GM12878 (cell line): ENCODE data around the gene HINFP.

Source experiments
- CTCF ChIP-seq, 3 experiments: IDR thresholded peaks in 2 of 3; conservative IDR thresholded peaks in 1 of 3; 2 replicates each; pipeline ENCODE4 v1.5.1; 2011; ENCODE audit warnings: low read depth in 3 of 3, low read length in 3 of 3, mild to moderate bottlenecking in 3 of 3, control low read depth in 2 of 3, moderate library complexity in 2 of 3, inconsistent platforms in 1 of 3, mixed read lengths in 1 of 3; ENCODE audit not compliant: control insufficient read depth in 2 of 3, insufficient read depth in 1 of 3; ENCODE audit errors: extremely low read depth in 1 of 3
- ELK1 ChIP-seq: IDR thresholded peaks from 2 replicates; pipeline ENCODE4 v1.6.1; 2012; ENCODE audit warnings: low read depth, low read length, improper control_type of control experiment
- EZH2 ChIP-seq: IDR thresholded peaks from 2 replicates; pipeline ENCODE4 v1.6.1; 2012; ENCODE audit warnings: low read depth, mild to moderate bottlenecking, control low read depth, inconsistent platforms, low read length, borderline replicate concordance; ENCODE audit not compliant: control insufficient read depth
- HDAC6 ChIP-seq: fragments of 200-600 bp; sonication (generic); IDR thresholded peaks from one replicate; pipeline ENCODE4 v1.8.0; 2017; ENCODE audit warnings: antibody characterized with exemption; ENCODE audit not compliant: unreplicated experiment
- RFX5 ChIP-seq: IDR thresholded peaks from 2 replicates; pipeline ENCODE4 v1.6.1; 2011; ENCODE audit warnings: low read depth, low read length, improper control_type of control experiment

- TF ChIP-seq ELK1 = no peak
- no peak for TF ChIP-seq RFX5
- no peak for TF ChIP-seq CTCF (IDR thresholded peaks at IDR 0.05 in 2 of 3, conservative IDR thresholded peaks at IDR 0.05 in 1 of 3; ENCODE audit: control insufficient read depth in 2 of 3, extremely low read depth in 1 of 3, insufficient read depth in 1 of 3, low read depth in 3 of 3, low read length in 3 of 3)
- no peak for TF ChIP-seq HDAC6
- no peak for TF ChIP-seq EZH2
These were observed 40.5 kb downstream of the HINFP start for GRCh38 chr11:119161871-119162270.
